Heart left ventricle (tissue), 13 donors: ENCODE data around the gene C16orf90.

Experiments used
- CTCF ChIP-seq, 12 donors: fragments of 200-600 bp; sonication (generic) in 4 of 12; IDR thresholded peaks; one replicate each; pipeline versions ENCODE4 v1.5.0 to v1.8.0; 2018 to 2022; ENCODE audit warnings: antibody characterized with exemption in 12 of 12, mild to moderate bottlenecking in 5 of 12
- POLR2A ChIP-seq, 2 donors: fragments of 450-650 bp; IDR thresholded peaks; one replicate each; pipeline ENCODE4 v1.6.1; 2017; ENCODE audit warnings: antibody characterized with exemption in 2 of 2, mild to moderate bottlenecking in 2 of 2, moderate library complexity in 2 of 2
- donor health status: ischemic (EF 13 %, LVEDD 7.1; RV severe dilation, severe dysfunction).
- donor health status: DM: no; HTN: yes; CAD: no.
- donor health status: DM: no; HTN: no; CAD: no.
- donor health status: ischemic (EF 25% LVEDD 6.9; RV normal size, moderate dysfunction).
- donor health status: ischemic (EF 25% LVEDD 5.7; RV mildly dilated, moderate dysfunction).
- donor health status: ischemic (EF 35%, LVEDD 5.7; RV mildly dilated, moderate dysfunction).
- donor health status: nonischemic (EF 11% LVEDD 7.7; RV severe dilation, severe dysfunction).
- donor health status: DM: yes; HTN: yes; CAD: no.
- donor health status: PGD.
- donor health status: ischemic (EF 29% LVEDD 5.4; RV normal size, mild dysfunction).
- donor health status: nonischemic (EF 23%, LVEDD 6.1; RV moderate dilation, normal function).

DNA sequence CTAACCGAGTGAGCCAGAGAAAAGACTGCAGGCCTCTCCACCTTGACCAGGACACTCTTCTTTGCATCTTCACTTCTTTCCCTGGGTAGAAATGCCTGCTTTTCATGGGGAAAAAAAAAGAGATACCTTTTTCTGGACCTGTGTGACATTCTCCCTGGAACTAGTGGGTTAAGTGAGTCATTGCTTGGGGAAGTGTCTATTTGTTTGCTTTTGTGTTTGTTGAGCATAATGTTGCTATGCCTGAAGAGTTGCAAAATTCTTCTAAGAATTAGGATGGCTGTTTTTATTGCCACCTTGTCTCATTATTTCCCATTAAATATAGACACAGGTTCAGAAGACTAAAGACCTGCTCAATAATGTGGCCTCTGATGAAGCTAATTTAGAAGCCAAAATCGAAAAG, 24.3 kb upstream of the C16orf90 start:
- no peak for TF ChIP-seq CTCF (IDR thresholded peaks at IDR 0.05)
- no peak for TF ChIP-seq POLR2A (IDR thresholded peaks at IDR 0.05)
